ENCODE results near the gene EFCAB8.

The EFCAB8 gene

GRCh38 chr20:32879538-32879937 lies 20.8 kb downstream of the EFCAB8 start:
- Histone ChIP-seq H4K20me1 (ENCODE audit: insufficient read depth, low read length) (no peaks in the 10 kb centered on the region), H3K4me1 (ENCODE audit: insufficient read depth, low read length, severe bottlenecking) (no peaks in the 10 kb centered on the region), H3K4me2 (ENCODE audit: low read length) (no peak overlapping the region), H3K9me3 (ENCODE audit: low read length) (no peaks in the 10 kb centered on the region), H3K9me2 (ENCODE audit: low read depth, low read length) (no peaks in the 10 kb centered on the region), H3K27ac (ENCODE audit: low read depth, low read length, poor library complexity, severe bottlenecking) (no peak overlapping the region), H3K4me3 (ENCODE audit: low read depth, low read length, poor library complexity, severe bottlenecking) (no peak overlapping the region), H3K9ac (ENCODE audit: low read length) (no peak overlapping the region), H3F3A (ENCODE audit: insufficient read depth, low read length) (no peaks in the 10 kb centered on the region), H3K36me3 (ENCODE audit: insufficient read depth, low read length) (no peaks in the 10 kb centered on the region), H2AFZ (ENCODE audit: low read length) (no peak overlapping the region), H3K79me2 (ENCODE audit: insufficient read depth, low read length) (no peaks in the 10 kb centered on the region), H3K27me3 (ENCODE audit: insufficient read depth, low read length) (0 out of 2 replicates have a peak, but pooled peaks cover 11% of the 10 kb centered on the region)
- no peak for TF ChIP-seq EZH2 (IDR thresholded peaks at IDR 0.05; ENCODE audit: borderline replicate concordance, low read length)
- TF ChIP-seq, protein P1, sequence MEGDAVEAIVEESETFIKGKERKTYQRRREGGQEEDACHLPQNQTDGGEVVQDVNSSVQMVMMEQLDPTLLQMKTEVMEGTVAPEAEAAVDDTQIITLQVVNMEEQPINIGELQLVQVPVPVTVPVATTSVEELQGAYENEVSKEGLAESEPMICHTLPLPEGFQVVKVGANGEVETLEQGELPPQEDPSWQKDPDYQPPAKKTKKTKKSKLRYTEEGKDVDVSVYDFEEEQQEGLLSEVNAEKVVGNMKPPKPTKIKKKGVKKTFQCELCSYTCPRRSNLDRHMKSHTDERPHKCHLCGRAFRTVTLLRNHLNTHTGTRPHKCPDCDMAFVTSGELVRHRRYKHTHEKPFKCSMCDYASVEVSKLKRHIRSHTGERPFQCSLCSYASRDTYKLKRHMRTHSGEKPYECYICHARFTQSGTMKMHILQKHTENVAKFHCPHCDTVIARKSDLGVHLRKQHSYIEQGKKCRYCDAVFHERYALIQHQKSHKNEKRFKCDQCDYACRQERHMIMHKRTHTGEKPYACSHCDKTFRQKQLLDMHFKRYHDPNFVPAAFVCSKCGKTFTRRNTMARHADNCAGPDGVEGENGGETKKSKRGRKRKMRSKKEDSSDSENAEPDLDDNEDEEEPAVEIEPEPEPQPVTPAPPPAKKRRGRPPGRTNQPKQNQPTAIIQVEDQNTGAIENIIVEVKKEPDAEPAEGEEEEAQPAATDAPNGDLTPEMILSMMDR (IDR thresholded peaks at IDR 0.05; ENCODE audit: low read length) = no peak

DNA sequence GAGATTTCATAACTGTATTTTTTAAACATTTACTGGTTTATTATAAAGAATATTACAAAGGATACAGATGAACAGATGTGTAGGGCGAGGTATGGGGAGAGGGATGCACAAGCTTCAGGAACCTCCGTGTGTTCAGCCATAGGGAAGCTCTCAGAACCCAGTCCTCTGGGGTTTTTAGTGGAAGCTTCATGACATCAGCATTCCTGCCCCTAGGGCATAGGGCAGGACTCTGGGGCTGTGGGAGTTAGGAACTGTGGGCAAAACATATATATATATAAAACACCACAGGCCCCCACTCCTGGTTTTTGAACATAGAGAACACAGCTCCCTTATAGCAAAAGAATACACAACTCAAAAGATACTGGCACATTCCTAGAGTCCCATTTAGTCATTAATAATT lies 21.9 kb downstream of the EFCAB8 start:
- Histone ChIP-seq H3K9ac (ENCODE audit: low read length) (no peak overlapping the region), H3K4me2 (ENCODE audit: low read length) (no peak overlapping the region), H3K27me3 (ENCODE audit: insufficient read depth, low read length) (0 out of 2 replicates have a peak, but pooled peaks cover 11% of the 10 kb centered on the region), H3K79me2 (ENCODE audit: insufficient read depth, low read length) (no peaks in the 10 kb centered on the region), H3K9me3 (ENCODE audit: low read length) (no peaks in the 10 kb centered on the region), H2AFZ (ENCODE audit: low read length) (no peak overlapping the region), H3K4me3 (ENCODE audit: low read depth, low read length, poor library complexity, severe bottlenecking) (no peak overlapping the region), H3F3A (ENCODE audit: insufficient read depth, low read length) (no peaks in the 10 kb centered on the region), H3K9me2 (ENCODE audit: low read depth, low read length) (no peaks in the 10 kb centered on the region), H3K27ac (ENCODE audit: low read depth, low read length, poor library complexity, severe bottlenecking) (no peak overlapping the region), H4K20me1 (ENCODE audit: insufficient read depth, low read length) (no peaks in the 10 kb centered on the region), H3K36me3 (ENCODE audit: insufficient read depth, low read length) (no peaks in the 10 kb centered on the region), H3K4me1 (ENCODE audit: insufficient read depth, low read length, severe bottlenecking) (no peaks in the 10 kb centered on the region)
- TF ChIP-seq EZH2 (IDR thresholded peaks at IDR 0.05; ENCODE audit: borderline replicate concordance, low read length) = no peak
- TF ChIP-seq, protein P1 (IDR thresholded peaks at IDR 0.05; ENCODE audit: low read length) = no peak

- H3K4me3 ChIP-seq (ENCODE audit: low read depth, low read length, poor library complexity, severe bottlenecking) = no peak overlapping the region
- H3K27me3 ChIP-seq (ENCODE audit: insufficient read depth, low read length) = 0 out of 2 replicates have a peak, but pooled peaks cover 5% of the 10 kb centered on the region
- H3K4me1 ChIP-seq (ENCODE audit: insufficient read depth, low read length, severe bottlenecking) = no peaks in the 10 kb centered on the region
- H3F3A ChIP-seq (ENCODE audit: insufficient read depth, low read length) = no peaks in the 10 kb centered on the region
- H3K9me3 ChIP-seq (ENCODE audit: low read length) = no peaks in the 10 kb centered on the region
- H3K9ac ChIP-seq (ENCODE audit: low read length) = no peak overlapping the region
- no peaks in the 10 kb centered on the region for H3K9me2 ChIP-seq (ENCODE audit: low read depth, low read length)
- no peak overlapping the region for H2AFZ ChIP-seq (ENCODE audit: low read length)
- H3K36me3 ChIP-seq (ENCODE audit: insufficient read depth, low read length) = no peaks in the 10 kb centered on the region
- no peaks in the 10 kb centered on the region for H3K79me2 ChIP-seq (ENCODE audit: insufficient read depth, low read length)
- no peaks in the 10 kb centered on the region for H4K20me1 ChIP-seq (ENCODE audit: insufficient read depth, low read length)
- no peak for TF ChIP-seq EZH2 (IDR thresholded peaks at IDR 0.05; ENCODE audit: borderline replicate concordance, low read length)
- no peak overlapping the region for H3K27ac ChIP-seq (ENCODE audit: low read depth, low read length, poor library complexity, severe bottlenecking)
- no peak overlapping the region for H3K4me2 ChIP-seq (ENCODE audit: low read length)
These were observed 24.4 kb downstream of the EFCAB8 start for GRCh38 chr20:32883081-32883480.

GRCh38 chr20:32885185-32885584 lies 26.5 kb downstream of the EFCAB8 start:
- Histone ChIP-seq H3K9ac (ENCODE audit: low read length) (no peak overlapping the region), H3K9me2 (ENCODE audit: low read depth, low read length) (no peaks in the 10 kb centered on the region), H2AFZ (ENCODE audit: low read length) (no peak overlapping the region), H3F3A (ENCODE audit: insufficient read depth, low read length) (no peaks in the 10 kb centered on the region), H3K36me3 (ENCODE audit: insufficient read depth, low read length) (no peaks in the 10 kb centered on the region), H3K27ac (ENCODE audit: low read depth, low read length, poor library complexity, severe bottlenecking) (no peak overlapping the region), H3K4me1 (ENCODE audit: insufficient read depth, low read length, severe bottlenecking) (no peaks in the 10 kb centered on the region), H3K79me2 (ENCODE audit: insufficient read depth, low read length) (no peaks in the 10 kb centered on the region), H4K20me1 (ENCODE audit: insufficient read depth, low read length) (no peaks in the 10 kb centered on the region), H3K4me2 (ENCODE audit: low read length) (no peak overlapping the region), H3K4me3 (ENCODE audit: low read depth, low read length, poor library complexity, severe bottlenecking) (no peak overlapping the region), H3K9me3 (ENCODE audit: low read length) (no peaks in the 10 kb centered on the region), H3K27me3 (ENCODE audit: insufficient read depth, low read length) (0 out of 2 replicates have a peak, but pooled peaks cover 5% of the 10 kb centered on the region)
- no peak for TF ChIP-seq EZH2 (IDR thresholded peaks at IDR 0.05; ENCODE audit: borderline replicate concordance, low read length)
- TF ChIP-seq, protein P1 (IDR thresholded peaks at IDR 0.05; ENCODE audit: low read length) = no peak
